HL-60 (cell line): ENCODE measurements around the gene UBAP1L.

Source experiments
- DNase-seq, 2 experiments: peaks; one replicate each; pipeline ENCODE4 v3.0.0-alpha.2; 2010 to 2020; ENCODE audit warnings: low read depth in 1 of 2, low spot score in 1 of 2
- H3K27ac ChIP-seq: fragments of 250-450 bp; sonication (Bioruptor Pico); replicated peaks from 2 replicates; pipeline ENCODE4 v1.5.1; 2020; ENCODE audit warnings: mild to moderate bottlenecking, moderate library complexity
- H3K27me3 ChIP-seq: fragments of 250-450 bp; sonication (Bioruptor Pico); 2 replicates; pipeline ENCODE4 v1.5.1; 2021; ENCODE audit warnings: mild to moderate bottlenecking, moderate library complexity; ENCODE audit not compliant: insufficient read depth, poor library complexity, severe bottlenecking
- H3K4me3 ChIP-seq: replicated peaks from 2 replicates; pipeline ENCODE4 v1.5.1; 2011; ENCODE audit warnings: mild to moderate bottlenecking, control low read depth, low read length; ENCODE audit not compliant: insufficient read depth
- GABPA ChIP-seq: IDR thresholded peaks from 2 replicates; pipeline ENCODE4 v1.6.1; 2012; ENCODE audit warnings: low read depth
- POLR2AphosphoS5 ChIP-seq: IDR thresholded peaks from 2 replicates; pipeline ENCODE4 v1.6.1; 2012; ENCODE audit warnings: low read depth
- SPI1 ChIP-seq: IDR thresholded peaks from 2 replicates; pipeline ENCODE4 v1.6.1; 2012; ENCODE audit warnings: low read depth, mild to moderate bottlenecking, borderline replicate concordance
- TF ChIP-seq, protein P1 (sequence below): IDR thresholded peaks from one replicate; pipeline ENCODE4 v1.5.1; 2011; ENCODE audit warnings: low read length, control low read depth, inconsistent platforms; ENCODE audit not compliant: insufficient read depth
- TF ChIP-seq, protein P2 (sequence below): IDR thresholded peaks from 2 replicates; pipeline ENCODE4 v1.6.1; 2012; ENCODE audit warnings: low read depth; ENCODE audit not compliant: insufficient replicate concordance

Gene UBAP1L

DNA sequence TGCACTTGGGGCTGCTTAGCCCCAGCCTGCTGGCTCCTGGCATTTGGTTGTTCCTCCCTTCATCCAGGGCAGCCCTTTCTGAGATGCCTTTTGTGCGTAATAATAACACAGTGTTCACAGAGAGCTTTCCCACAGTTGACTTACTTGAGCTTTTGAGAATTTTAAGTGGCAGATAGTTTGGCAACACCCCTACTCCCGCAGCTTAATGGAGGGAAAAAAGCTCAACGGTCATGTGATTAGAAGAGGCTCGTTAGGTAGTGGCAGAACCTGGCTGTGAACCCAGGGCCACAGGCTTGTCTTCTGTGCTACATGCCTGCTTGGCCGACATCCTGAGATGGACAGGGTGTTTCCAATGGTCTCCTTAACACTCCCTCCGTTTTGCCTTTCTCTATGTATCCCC is 33.7 kb downstream of the UBAP1L start:
- Histone ChIP-seq H3K27me3 (peaks cover 22% of the 10 kb centered on the region), H3K4me3 (no peak overlapping the region), H3K27ac (no peak overlapping the region)
- no peak for DNase-seq
- TF ChIP-seq GABPA (no peak), SPI1 (no peak), POLR2AphosphoS5 (no peak)
- TF ChIP-seq, protein P1, sequence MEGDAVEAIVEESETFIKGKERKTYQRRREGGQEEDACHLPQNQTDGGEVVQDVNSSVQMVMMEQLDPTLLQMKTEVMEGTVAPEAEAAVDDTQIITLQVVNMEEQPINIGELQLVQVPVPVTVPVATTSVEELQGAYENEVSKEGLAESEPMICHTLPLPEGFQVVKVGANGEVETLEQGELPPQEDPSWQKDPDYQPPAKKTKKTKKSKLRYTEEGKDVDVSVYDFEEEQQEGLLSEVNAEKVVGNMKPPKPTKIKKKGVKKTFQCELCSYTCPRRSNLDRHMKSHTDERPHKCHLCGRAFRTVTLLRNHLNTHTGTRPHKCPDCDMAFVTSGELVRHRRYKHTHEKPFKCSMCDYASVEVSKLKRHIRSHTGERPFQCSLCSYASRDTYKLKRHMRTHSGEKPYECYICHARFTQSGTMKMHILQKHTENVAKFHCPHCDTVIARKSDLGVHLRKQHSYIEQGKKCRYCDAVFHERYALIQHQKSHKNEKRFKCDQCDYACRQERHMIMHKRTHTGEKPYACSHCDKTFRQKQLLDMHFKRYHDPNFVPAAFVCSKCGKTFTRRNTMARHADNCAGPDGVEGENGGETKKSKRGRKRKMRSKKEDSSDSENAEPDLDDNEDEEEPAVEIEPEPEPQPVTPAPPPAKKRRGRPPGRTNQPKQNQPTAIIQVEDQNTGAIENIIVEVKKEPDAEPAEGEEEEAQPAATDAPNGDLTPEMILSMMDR, result no peak
- TF ChIP-seq, protein P2, sequence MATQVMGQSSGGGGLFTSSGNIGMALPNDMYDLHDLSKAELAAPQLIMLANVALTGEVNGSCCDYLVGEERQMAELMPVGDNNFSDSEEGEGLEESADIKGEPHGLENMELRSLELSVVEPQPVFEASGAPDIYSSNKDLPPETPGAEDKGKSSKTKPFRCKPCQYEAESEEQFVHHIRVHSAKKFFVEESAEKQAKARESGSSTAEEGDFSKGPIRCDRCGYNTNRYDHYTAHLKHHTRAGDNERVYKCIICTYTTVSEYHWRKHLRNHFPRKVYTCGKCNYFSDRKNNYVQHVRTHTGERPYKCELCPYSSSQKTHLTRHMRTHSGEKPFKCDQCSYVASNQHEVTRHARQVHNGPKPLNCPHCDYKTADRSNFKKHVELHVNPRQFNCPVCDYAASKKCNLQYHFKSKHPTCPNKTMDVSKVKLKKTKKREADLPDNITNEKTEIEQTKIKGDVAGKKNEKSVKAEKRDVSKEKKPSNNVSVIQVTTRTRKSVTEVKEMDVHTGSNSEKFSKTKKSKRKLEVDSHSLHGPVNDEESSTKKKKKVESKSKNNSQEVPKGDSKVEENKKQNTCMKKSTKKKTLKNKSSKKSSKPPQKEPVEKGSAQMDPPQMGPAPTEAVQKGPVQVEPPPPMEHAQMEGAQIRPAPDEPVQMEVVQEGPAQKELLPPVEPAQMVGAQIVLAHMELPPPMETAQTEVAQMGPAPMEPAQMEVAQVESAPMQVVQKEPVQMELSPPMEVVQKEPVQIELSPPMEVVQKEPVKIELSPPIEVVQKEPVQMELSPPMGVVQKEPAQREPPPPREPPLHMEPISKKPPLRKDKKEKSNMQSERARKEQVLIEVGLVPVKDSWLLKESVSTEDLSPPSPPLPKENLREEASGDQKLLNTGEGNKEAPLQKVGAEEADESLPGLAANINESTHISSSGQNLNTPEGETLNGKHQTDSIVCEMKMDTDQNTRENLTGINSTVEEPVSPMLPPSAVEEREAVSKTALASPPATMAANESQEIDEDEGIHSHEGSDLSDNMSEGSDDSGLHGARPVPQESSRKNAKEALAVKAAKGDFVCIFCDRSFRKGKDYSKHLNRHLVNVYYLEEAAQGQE, result no peak

DNA sequence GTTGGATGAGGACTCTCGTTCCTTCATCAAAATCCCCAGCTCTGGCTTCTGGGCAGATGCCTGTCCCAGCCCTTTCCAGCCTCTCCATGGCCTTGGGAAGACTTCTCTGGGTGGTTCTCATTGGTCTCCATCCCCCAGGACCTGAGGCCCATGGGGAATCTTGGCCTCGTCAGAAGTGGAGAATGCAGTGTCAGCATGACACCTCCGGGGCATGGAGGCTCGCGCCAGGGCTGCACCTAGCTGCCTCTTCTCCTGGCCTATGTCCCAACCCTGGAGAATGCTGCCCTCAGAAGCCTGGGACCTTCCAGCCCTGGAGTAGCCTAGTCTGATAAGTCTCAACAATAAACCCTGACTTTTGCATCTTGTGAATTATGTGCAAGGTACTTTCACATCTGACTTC is 35.4 kb downstream of the UBAP1L start:
- TF ChIP-seq GABPA (no peak), SPI1 (no peak), POLR2AphosphoS5 (no peak)
- TF ChIP-seq, protein P2, result no peak
- TF ChIP-seq, protein P1, result no peak
- H3K27ac ChIP-seq, result no peak overlapping the region
- no peak overlapping the region for H3K4me3 ChIP-seq
- peaks cover 19% of the 10 kb centered on the region for H3K27me3 ChIP-seq
- no peak for DNase-seq

DNA sequence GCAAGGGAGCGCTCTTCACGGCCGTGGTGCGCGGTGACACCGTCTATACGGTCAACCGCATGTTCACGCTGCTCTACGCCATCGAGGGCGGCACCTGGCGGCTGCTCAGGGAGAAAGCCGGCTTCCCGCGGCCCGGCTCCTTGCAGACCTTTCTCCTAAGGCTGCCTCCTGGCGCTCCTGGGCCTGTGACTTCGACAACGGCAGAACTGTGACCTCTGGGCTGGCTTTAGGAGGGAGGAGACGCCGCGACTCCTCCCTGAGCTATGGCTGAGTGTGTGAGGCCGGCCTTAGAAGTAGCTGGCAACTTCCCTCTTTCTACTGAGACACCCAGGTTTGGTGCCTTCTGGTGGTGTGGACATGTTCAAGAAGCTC is 37.0 kb downstream of the UBAP1L start:
- TF ChIP-seq, protein P2, result no peak
- TF ChIP-seq, protein P1, result no peak
- TF ChIP-seq GABPA (no peak), POLR2AphosphoS5 (no peak), SPI1 (no peak)
- no peak overlapping the region for H3K4me3 ChIP-seq
- H3K27me3 ChIP-seq, result peaks cover 5% of the 10 kb centered on the region
- no peak overlapping the region for H3K27ac ChIP-seq
- DNase-seq, result peak; percentile 20 to 54
